Stimulated activated CD8-positive, alpha-beta memory T cell treated with anti-CD3 and anti-CD28 coated beads, Interleukin-7, amount 100 ng/mL, for 24 hours (primary cell): Measurements from ENCODE around the gene H2AZ1.
"Not testable (repeated sequence)": the region's sequence is repeated elsewhere in the genome, so short reads cannot be mapped to it uniquely, and the experiment has no call there.

Experiments used
- DNase-seq: peaks from one replicate; pipeline ENCODE4 v3.0.0-alpha.2; 2020; ENCODE audit warnings: low read depth

Gene H2AZ1

DNA sequence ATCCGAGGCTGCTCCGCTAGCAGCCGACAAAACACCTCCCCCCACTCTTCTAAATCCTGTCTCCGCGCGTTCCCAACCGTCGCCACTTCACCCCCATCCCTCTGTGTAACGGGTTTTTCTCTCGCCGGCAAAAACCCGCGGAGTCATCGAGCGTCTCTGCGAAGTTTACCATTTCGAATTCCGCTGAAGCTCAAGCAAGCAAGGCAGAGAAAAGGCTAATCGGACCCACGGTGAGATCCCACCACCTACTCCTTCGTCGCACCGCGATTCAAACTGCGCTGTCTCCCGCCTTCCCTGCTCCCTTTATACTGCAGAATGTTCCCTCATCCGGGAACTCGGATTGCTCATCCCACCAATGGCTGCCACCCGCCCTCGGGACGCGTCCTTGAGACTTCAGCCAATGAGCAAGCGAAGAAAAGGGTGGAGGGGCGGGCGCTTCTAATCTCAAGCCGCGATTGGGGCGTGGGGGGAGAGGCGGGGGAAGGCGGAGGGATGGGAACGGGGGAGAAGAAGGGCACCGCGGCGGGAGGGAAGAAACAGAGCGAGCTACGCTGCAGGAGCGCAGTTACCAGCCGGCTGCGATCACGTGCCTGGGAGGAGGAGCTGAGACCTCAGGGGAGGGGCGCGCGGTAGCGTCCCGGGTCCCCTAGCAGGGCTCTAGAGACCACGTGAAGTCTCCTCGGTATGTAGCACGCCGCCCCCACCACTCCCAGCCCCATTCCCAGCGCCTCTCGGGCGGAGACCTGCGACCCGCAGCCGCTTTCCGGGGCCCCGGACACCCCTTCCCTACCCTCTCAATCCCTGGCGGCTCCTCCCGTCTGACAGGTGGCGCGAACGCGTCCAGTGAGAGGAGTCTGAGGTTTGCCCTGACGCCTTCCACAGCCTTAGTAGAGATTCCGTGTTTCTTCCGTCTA is at the start of gene H2AZ1:
TSS of gene H2AZ1 (minus strand) at position 277 of the 914 bp plus-strand sequence. CDS start at position 172, 105 bp downstream.
- DNase-seq, result peak; percentile 96

GRCh38 chr4:99998062-99998867 is 48.2 kb upstream of the H2AZ1 start:
- no peak for DNase-seq

GRCh38 chr4:99991741-99992140 is 41.7 kb upstream of the H2AZ1 start:
- no peak for DNase-seq

DNA sequence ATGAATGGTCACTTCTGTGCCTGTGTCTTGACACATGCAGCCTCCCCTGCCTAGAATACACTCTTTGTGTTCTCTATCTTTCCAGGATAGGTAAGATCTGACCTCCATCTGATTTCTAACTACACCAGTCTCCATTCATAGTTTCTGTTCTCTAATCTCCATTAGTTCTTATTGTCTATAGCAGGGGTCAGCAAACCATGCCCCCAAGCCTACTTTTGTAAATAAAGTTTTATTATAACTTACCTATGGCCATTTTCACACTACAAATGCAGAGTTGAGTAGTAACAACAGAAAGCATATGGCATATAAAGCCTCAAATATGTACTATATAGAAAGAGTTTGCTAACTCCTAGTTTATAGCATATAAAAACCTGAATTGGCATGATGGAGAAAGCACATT is 37.6 kb upstream of the H2AZ1 start:
- no peak for DNase-seq

DNA sequence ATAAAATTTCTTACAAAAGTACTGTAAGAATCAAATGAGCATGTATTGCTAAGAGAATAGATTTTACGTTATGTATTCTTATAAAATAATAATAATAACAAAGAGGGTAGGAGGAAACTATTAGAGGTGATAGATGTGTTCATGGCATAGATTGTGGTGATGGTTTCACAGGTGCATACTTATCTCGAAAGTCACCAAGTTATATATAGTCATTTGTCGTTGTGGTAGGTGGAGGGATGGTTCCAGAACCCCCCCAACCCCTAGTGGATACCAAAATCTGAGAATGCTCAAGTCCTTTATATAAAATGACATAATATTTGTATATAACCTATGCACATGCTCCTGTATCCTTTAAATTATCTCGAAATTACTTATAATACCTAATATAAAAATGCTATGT is 36.7 kb upstream of the H2AZ1 start:
- DNase-seq, result no peak

GRCh38 chr4:99983289-99983943 is 33.3 kb upstream of the H2AZ1 start:
- no peak for DNase-seq

- DNase-seq, result no peak
Measured at GRCh38 chr4:99979872-99980271, 29.8 kb upstream of the H2AZ1 start.

DNA sequence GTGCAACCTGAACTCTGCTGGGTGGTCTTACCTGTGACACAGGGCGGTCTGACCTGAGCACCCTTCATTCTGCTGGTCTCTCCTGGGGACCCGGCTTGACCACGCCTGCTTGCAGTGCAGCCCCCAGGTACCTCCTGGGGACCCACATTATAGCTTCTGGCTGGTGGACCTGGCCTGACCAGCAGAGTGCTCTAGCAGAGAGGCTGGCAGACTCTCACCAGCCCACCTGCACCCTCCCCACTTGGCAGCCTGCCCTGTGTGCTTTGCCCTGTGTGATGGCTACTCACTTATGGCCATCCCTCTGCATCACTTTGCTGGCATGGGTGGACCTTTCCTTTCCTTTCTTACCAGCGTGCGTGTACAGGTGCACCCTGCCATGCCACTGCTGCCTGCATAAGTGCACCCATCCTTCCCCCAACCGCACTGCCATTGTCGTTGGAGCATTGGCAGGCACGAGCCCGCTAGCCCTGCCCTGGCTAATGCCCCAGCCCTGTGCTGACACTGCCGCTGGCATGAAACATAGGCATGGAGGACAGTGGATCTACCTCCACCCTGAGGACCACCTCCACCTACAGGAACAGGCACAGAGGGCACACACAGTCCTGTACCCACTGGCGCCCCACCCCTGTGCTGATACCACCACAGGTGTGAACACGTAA is 21.5 kb upstream of the H2AZ1 start:
- no peak for DNase-seq

GRCh38 chr4:99968330-99968729 is 18.3 kb upstream of the H2AZ1 start:
- no peak for DNase-seq

GRCh38 chr4:99966692-99967091 is 16.6 kb upstream of the H2AZ1 start:
- DNase-seq, result no peak

DNA sequence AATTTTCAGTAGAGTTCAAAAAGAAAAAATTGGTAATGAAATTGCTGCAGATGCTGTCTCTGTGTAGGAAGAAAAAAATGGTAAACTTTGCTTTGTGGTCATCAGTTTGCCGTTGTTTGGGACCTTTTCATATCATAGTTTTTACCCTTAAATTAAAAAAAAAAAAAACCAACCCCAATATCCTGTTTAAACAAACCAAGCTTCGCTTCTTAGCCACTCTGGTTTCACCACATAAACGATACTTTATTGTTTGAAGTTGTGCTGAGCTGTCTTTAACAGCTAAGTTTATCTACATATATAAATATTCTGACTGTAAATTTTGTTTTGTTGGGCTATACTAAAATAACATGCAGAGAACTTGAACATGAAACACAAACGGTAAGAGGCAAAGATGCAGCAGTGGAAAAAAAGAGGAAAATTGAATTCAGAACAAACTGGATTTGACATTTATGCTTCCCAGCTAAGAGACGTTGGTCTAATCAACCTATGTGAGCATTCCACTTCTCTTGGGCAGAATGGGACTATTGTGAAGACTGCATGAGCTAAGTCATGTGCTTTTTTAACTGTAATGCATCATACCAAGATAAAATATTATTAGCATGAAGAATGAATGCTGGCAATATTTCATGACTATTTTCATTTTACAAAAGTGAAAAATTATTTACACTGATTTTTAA is 15.7 kb upstream of the H2AZ1 start:
- DNase-seq, result no peak

- DNase-seq, result no peak
Measured at GRCh38 chr4:99965173-99965572, 15.1 kb upstream of the H2AZ1 start.

DNA sequence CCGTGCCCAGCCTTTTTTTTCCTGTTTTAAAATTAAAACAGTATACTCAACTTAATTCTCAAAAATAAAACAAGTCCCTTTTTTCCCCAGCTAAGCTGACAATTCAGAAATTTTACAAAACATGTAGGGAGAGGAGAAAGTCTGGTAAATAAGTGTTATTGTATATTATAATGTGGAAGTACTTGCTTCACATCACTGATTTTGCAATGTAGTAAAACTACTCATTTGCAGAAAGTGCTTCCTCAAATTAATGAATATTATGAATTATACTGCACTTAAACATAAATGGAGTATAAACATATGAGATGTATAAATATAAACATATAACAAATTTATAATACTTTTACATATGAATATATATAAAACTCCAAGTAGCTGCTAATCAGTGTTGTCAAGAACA is 11.6 kb upstream of the H2AZ1 start:
- DNase-seq, result no peak

DNA sequence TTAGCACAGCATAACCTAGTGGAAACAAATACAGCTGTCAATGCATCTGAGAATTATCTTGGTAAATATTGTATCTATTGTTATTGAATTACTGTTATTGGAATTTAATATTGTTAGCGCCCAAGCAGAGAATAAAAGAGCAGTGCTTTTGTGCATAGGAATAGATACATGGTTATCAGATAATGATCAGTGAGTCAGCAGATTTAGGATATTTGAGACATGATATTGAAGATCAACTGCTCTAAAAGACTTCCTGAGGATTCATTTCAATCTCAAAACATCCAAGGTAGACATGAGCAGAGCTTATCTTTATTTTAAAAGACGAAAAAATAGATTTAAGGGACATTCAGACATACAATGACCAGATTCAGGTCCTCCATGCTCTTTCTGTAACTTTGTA is 10.6 kb upstream of the H2AZ1 start:
- no peak for DNase-seq

- not testable (repeated sequence) for DNase-seq
Measured at GRCh38 chr4:99958207-99958606, 8.1 kb upstream of the H2AZ1 start.

DNA sequence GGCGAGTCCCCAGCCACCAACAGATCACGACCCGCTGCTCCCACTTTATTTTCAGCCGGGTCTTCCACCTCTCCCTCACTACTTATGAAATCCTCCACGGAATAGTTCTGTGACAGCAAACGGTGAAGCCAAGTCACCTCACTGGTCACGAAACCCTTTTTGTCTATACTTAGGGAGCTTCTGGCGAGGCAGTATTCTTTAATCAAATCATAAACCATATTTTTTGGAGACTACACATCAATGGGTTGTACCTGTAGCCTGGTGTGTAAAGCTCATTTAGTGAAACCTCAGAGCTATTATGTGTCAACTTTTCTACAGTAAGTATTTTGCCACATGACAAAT is 809 bp upstream of the H2AZ1 start:
- no peak for DNase-seq

GRCh38 chr4:99949034-99949998 is 759 bp downstream of the H2AZ1 start:
- DNase-seq, result peak; percentile 75

GRCh38 chr4:99947608-99948007 is 2.5 kb downstream of the H2AZ1 start:
- no peak for DNase-seq

DNA sequence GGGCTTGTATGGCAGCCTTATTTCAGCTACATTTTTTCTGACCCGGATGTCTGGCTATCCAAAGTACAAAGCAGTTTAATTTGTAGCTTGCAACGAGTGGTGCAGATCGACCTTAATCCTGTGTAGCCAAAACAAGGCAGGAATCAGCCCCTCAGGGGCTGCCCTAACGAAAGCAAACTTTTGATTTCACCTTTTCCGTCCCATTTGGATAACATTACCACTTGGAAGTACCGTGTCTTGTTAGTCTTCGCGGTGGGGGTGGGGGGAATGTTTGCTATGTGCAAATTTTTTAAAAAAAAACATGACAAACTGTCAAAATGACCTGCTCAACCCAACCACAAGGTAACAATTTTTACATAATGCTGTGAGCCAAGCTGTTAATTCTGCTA is 2.9 kb downstream of the H2AZ1 start:
- DNase-seq, result no peak
